Retinal pigment epithelial cell (primary cell): ENCODE data around the gene DVL2.

Source experiments
- DNase-seq: peaks from one replicate; pipeline ENCODE4 v3.0.0-alpha.2; 2010; ENCODE audit warnings: low read depth
- H3K4me3 ChIP-seq: 2 replicates; pipeline ENCODE4 v1.5.1; 2011; ENCODE audit warnings: mild to moderate bottlenecking, low read length, control low read depth, moderate library complexity
- TF ChIP-seq, protein P1 (sequence below): conservative IDR thresholded peaks from 2 replicates; pipeline ENCODE4 v1.5.1; 2011; ENCODE audit warnings: low read depth, low read length, control low read depth, inconsistent platforms

Gene DVL2

DNA sequence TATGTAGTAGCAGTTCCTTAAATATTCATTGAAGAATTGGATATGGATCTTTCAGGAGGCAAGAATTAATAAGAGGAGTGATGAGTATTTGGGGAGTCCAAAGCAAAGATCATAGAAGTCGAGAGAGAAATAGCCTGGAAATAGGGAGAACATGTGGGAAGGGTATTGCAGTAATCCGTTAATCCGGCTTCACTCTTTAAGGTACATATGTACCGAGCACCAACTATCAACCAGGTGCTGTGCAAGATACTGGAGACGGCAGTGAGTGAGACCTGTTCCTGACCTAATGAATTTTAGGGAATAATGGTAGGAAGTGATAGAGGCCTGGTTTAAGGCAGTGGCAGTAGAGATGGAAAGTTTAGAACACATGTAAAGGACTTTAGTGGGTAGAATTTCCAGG lies 18.8 kb upstream of the DVL2 start:
- DNase-seq: no peak
- peak overlapping the region; percentile 89 for H3K4me3 ChIP-seq
- TF ChIP-seq, protein P1, sequence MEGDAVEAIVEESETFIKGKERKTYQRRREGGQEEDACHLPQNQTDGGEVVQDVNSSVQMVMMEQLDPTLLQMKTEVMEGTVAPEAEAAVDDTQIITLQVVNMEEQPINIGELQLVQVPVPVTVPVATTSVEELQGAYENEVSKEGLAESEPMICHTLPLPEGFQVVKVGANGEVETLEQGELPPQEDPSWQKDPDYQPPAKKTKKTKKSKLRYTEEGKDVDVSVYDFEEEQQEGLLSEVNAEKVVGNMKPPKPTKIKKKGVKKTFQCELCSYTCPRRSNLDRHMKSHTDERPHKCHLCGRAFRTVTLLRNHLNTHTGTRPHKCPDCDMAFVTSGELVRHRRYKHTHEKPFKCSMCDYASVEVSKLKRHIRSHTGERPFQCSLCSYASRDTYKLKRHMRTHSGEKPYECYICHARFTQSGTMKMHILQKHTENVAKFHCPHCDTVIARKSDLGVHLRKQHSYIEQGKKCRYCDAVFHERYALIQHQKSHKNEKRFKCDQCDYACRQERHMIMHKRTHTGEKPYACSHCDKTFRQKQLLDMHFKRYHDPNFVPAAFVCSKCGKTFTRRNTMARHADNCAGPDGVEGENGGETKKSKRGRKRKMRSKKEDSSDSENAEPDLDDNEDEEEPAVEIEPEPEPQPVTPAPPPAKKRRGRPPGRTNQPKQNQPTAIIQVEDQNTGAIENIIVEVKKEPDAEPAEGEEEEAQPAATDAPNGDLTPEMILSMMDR: no peak

DNA sequence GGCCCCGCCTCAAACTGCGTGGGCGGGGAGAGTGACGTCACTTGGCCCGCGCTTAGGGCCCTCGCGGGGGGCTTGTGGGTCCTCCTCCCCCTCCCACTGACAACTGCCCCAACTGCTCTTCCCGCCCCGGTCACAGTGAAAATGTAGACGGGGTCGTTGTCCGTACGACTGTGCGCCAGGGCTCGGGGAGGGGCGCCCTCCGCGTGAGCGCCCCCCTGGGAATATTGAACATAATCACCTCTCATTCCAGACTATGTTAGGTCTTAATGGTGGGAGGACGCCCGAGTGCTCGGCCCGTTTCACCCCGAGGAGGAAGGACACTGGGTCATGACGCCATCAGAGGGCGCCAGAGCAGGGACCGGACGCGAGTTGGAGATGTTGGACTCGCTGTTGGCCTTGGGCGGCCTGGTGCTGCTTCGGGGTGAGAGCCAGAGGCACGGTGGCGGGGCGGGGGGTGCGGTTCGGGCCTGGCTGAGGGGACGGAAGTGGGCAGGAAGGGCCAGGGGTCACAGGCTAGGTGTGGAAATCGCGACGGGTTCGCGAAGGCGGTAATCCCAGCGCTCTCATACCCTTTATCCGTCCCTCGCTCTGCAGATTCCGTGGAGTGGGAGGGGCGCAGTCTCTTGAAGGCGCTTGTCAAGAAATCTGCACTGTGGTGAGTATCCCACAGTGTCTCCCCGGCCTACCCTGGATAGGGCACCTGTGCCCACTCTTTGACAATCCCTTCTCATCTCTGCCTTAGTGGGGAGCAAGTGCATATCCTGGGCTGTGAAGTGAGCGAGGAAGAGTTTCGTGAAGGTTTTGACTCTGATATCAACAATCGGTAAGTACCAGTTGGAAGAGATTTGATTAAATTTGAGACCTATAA lies 18.1 kb upstream of the DVL2 start, which contains the start of gene ELP5:
Gene ELP5, plus strand, starts transcription at position 40 of the 868 bp plus-strand sequence. Its CDS starts 336 bp downstream, at position 376.
- TF ChIP-seq, protein P1: no peak
- peak within 1 kb of the TSS; percentile 89 for H3K4me3 ChIP-seq
- DNase-seq: peak; percentile 78

DNA sequence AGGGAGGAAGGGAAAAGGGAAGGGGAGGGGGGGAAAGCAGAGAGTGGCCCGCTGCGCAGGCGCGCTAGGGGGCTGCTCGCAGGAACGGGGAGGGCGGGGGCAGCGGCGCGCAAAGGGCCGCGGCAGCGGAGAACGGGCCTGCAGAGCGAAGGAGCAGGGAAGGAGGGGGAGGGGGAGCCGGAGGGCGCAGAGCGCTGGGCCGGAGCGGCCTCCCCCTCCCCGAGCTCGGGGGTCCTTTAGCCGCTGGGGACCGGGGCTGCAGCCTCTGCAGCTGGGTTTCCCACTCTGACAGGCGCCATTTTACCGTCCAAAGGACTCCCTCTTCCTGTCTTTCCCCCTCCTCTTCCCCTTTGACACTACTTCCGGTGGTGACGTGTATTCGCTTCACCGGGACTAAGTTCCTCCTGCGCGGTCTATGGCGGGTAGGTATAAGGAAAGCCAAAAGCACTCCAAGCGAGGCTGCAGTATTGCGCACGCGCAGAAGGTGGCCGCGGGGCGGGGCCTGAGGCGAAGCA lies 17.4 kb upstream of the DVL2 start, which contains the start of gene CTDNEP1:
Gene CTDNEP1, minus strand, starts transcription at position 74 of the 515 bp plus-strand sequence. CDS start 438 bp downstream, outside the sequence.
- DNase-seq: peak; percentile 99
- H3K4me3 ChIP-seq: peak within 1 kb of the TSS; percentile 89
- TF ChIP-seq, protein P1: no peak

DNA sequence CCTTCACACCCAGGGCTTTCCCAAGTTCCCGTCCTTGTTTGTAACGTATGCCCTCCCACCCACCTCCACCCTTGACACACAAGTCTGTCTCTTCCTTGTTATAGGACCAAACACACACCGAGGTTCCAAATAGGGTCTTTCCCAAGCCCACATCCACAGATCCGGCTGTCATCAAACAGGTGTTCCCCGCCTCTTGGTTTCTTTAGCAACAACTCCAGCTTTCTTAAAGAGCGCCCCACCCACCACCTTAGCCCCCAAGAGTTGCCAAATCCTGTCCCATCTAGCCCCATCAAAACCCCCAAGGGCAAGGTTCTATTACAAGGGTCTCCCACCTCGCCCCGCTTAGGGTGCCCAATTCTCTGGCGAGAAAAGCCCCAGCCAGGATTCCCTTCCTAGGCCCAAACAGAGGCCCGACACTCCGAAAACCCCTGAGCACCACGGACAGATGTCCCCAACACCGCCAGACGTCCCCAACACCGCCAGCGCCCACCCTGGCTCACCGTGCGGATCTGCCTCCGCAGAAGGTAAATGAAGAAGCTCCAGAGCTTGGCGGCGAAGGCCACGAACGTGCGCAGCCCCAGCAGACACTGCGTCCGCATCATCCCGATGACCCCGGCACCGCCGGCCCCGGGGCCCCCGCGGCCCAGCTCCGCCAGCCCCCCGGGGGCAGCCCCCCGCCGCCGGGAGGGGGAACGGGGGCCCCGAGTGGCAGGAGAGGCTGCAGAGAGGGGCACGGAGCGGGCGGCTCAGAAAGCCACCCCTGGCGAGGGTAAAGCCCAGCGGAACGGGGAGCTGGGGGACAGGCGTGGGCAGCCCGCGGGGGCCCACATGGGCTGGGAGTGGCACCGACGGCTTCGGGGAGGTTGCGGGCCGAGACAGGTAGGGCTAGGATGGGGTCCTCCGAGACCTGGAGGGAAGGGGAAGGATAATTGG lies 16.6 kb upstream of the DVL2 start:
- no peak for DNase-seq
- TF ChIP-seq, protein P1: no peak
- peak overlapping the region; percentile 89 for H3K4me3 ChIP-seq

DNA sequence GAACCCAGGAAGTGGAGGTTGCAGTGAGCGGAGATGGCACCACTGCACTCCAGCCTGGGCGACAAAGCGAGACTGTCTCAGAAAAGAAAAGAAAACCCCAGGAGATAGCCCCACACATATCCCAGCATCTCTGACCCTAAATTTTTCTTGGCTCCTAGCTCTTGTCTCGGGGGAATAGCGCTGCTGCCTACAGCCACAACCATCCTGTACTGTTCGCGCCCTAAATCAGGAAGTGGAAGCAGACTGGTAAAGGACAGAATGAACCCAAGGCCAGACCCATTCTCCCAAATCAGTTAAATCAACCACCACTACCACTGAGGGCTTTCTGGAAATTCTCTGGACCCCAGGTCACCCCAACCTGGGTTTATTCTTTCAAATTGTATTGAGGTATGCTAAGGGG lies 15.5 kb upstream of the DVL2 start:
- no peak for DNase-seq
- TF ChIP-seq, protein P1: no peak
- peak overlapping the region; percentile 89 for H3K4me3 ChIP-seq

DNA sequence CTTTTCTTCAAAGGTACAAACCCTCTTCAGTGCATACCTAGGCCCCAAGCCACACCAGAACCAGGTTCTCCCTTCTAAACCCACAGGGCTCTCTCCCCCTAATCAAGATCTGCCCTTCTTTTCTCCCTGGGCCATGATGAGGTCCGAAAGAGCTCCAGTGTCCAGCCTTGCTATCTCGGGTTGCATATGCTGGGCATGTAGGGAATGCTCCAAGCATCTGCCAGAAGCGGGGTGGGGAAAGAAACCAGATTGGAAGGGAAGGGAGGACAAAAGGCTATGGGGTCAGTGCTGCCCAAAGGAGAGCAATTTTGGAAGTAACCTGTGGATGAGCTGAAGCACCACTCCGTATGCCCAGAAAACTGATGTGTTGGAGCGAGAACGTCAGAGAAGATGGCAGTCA lies 14.9 kb upstream of the DVL2 start:
- H3K4me3 ChIP-seq: no peak overlapping the region
- DNase-seq: no peak
- TF ChIP-seq, protein P1: no peak
